ENCODE results near the gene NUDT14.

Gene NUDT14

GRCh38 chr14:105167303-105168092 lies 13.6 kb downstream of the NUDT14 start:
- peaks cover 10% of the 10 kb centered on the region for H3K4me1 ChIP-seq (ENCODE audit: control insufficient read depth, insufficient read depth, low read length)
- no peaks in the 10 kb centered on the region for H3K9me3 ChIP-seq (ENCODE audit: control insufficient read depth, low read length)
- 8 to 9% methylated on average over 116 of the region's 116 CpGs for WGBS, 2 experiments
- peaks cover 41% of the 10 kb centered on the region for H3K27me3 ChIP-seq (ENCODE audit: control insufficient read depth, insufficient read depth, low read length, poor library complexity, severe bottlenecking)
- H3K36me3 ChIP-seq (ENCODE audit: control insufficient read depth, insufficient read depth, low read length): no peaks in the 10 kb centered on the region
- H3K4me3 ChIP-seq (ENCODE audit: insufficient read depth, low read depth, low read length): peak overlapping the region; percentile 39
- H3K27ac ChIP-seq (ENCODE audit: insufficient read depth, low read depth, low read length, poor library complexity, severe bottlenecking): no peak overlapping the region

- H3K4me3 ChIP-seq (ENCODE audit: insufficient read depth, low read depth, low read length): no peak overlapping the region
- 86% methylated on average over 22 of the region's 22 CpGs for WGBS, 2 experiments
- peaks cover 10% of the 10 kb centered on the region for H3K4me1 ChIP-seq (ENCODE audit: control insufficient read depth, insufficient read depth, low read length)
- H3K9me3 ChIP-seq (ENCODE audit: control insufficient read depth, low read length): no peaks in the 10 kb centered on the region
- H3K27ac ChIP-seq (ENCODE audit: insufficient read depth, low read depth, low read length, poor library complexity, severe bottlenecking): no peak overlapping the region
- H3K36me3 ChIP-seq (ENCODE audit: control insufficient read depth, insufficient read depth, low read length): no peaks in the 10 kb centered on the region
- H3K27me3 ChIP-seq (ENCODE audit: control insufficient read depth, insufficient read depth, low read length, poor library complexity, severe bottlenecking): peaks cover 41% of the 10 kb centered on the region
These were observed 14.4 kb downstream of the NUDT14 start for GRCh38 chr14:105166571-105167302.

GRCh38 chr14:105165761-105166485 lies 15.2 kb downstream of the NUDT14 start:
- 92% methylated on average over 32 of the region's 32 CpGs for WGBS, 2 experiments
- Histone ChIP-seq H3K4me1 (ENCODE audit: control insufficient read depth, insufficient read depth, low read length) (peaks cover 9% of the 10 kb centered on the region), H3K36me3 (ENCODE audit: control insufficient read depth, insufficient read depth, low read length) (no peaks in the 10 kb centered on the region), H3K4me3 (ENCODE audit: insufficient read depth, low read depth, low read length) (no peak overlapping the region), H3K27ac (ENCODE audit: insufficient read depth, low read depth, low read length, poor library complexity, severe bottlenecking) (no peak overlapping the region), H3K9me3 (ENCODE audit: control insufficient read depth, low read length) (no peaks in the 10 kb centered on the region), H3K27me3 (ENCODE audit: control insufficient read depth, insufficient read depth, low read length, poor library complexity, severe bottlenecking) (peaks cover 41% of the 10 kb centered on the region)

- H3K4me1 ChIP-seq (ENCODE audit: control insufficient read depth, insufficient read depth, low read length): peaks cover 6% of the 10 kb centered on the region
- 73 to 81% methylated on average over 10 of the region's 10 CpGs for WGBS, 2 experiments
- no peak overlapping the region for H3K4me3 ChIP-seq (ENCODE audit: insufficient read depth, low read depth, low read length)
- H3K27ac ChIP-seq (ENCODE audit: insufficient read depth, low read depth, low read length, poor library complexity, severe bottlenecking): no peak overlapping the region
- H3K27me3 ChIP-seq (ENCODE audit: control insufficient read depth, insufficient read depth, low read length, poor library complexity, severe bottlenecking): peaks cover 36% of the 10 kb centered on the region
- H3K9me3 ChIP-seq (ENCODE audit: control insufficient read depth, low read length): no peaks in the 10 kb centered on the region
- H3K36me3 ChIP-seq (ENCODE audit: control insufficient read depth, insufficient read depth, low read length): no peaks in the 10 kb centered on the region
These were observed 15.9 kb downstream of the NUDT14 start for GRCh38 chr14:105165134-105165704.

GRCh38 chr14:105163040-105163742 lies 17.9 kb downstream of the NUDT14 start:
- H3K9me3 ChIP-seq (ENCODE audit: control insufficient read depth, low read length): no peaks in the 10 kb centered on the region
- no peak overlapping the region for H3K27ac ChIP-seq (ENCODE audit: insufficient read depth, low read depth, low read length, poor library complexity, severe bottlenecking)
- peaks cover 21% of the 10 kb centered on the region for H3K27me3 ChIP-seq (ENCODE audit: control insufficient read depth, insufficient read depth, low read length, poor library complexity, severe bottlenecking)
- peaks cover 6% of the 10 kb centered on the region for H3K4me1 ChIP-seq (ENCODE audit: control insufficient read depth, insufficient read depth, low read length)
- no peaks in the 10 kb centered on the region for H3K36me3 ChIP-seq (ENCODE audit: control insufficient read depth, insufficient read depth, low read length)
- 83% methylated on average over 18 of the region's 18 CpGs for WGBS, 2 experiments
- H3K4me3 ChIP-seq (ENCODE audit: insufficient read depth, low read depth, low read length): no peak overlapping the region

- WGBS, 2 experiments: 92 to 93% methylated on average over 2 of the region's 2 CpGs
- Histone ChIP-seq H3K27me3 (ENCODE audit: control insufficient read depth, insufficient read depth, low read length, poor library complexity, severe bottlenecking) (peaks cover 18% of the 10 kb centered on the region), H3K27ac (ENCODE audit: insufficient read depth, low read depth, low read length, poor library complexity, severe bottlenecking) (no peak overlapping the region), H3K4me1 (ENCODE audit: control insufficient read depth, insufficient read depth, low read length) (peaks cover 6% of the 10 kb centered on the region), H3K36me3 (ENCODE audit: control insufficient read depth, insufficient read depth, low read length) (no peaks in the 10 kb centered on the region), H3K4me3 (ENCODE audit: insufficient read depth, low read depth, low read length) (no peak overlapping the region), H3K9me3 (ENCODE audit: control insufficient read depth, low read length) (no peaks in the 10 kb centered on the region)
These were observed 18.5 kb downstream of the NUDT14 start for GRCh38 chr14:105162669-105162979.

GRCh38 chr14:105161964-105162668 lies 19.0 kb downstream of the NUDT14 start:
- peaks cover 6% of the 10 kb centered on the region for H3K4me1 ChIP-seq (ENCODE audit: control insufficient read depth, insufficient read depth, low read length)
- peaks cover 13% of the 10 kb centered on the region for H3K27me3 ChIP-seq (ENCODE audit: control insufficient read depth, insufficient read depth, low read length, poor library complexity, severe bottlenecking)
- WGBS, 2 experiments: 85 to 87% methylated on average over 10 of the region's 10 CpGs
- H3K27ac ChIP-seq (ENCODE audit: insufficient read depth, low read depth, low read length, poor library complexity, severe bottlenecking): no peak overlapping the region
- no peaks in the 10 kb centered on the region for H3K9me3 ChIP-seq (ENCODE audit: control insufficient read depth, low read length)
- no peak overlapping the region for H3K4me3 ChIP-seq (ENCODE audit: insufficient read depth, low read depth, low read length)
- H3K36me3 ChIP-seq (ENCODE audit: control insufficient read depth, insufficient read depth, low read length): no peaks in the 10 kb centered on the region

GRCh38 chr14:105161309-105161708 lies 19.8 kb downstream of the NUDT14 start:
- H3K9me3 ChIP-seq (ENCODE audit: control insufficient read depth, low read length): no peaks in the 10 kb centered on the region
- H3K4me3 ChIP-seq (ENCODE audit: insufficient read depth, low read depth, low read length): no peak overlapping the region
- no peaks in the 10 kb centered on the region for H3K36me3 ChIP-seq (ENCODE audit: control insufficient read depth, insufficient read depth, low read length)
- no peak overlapping the region for H3K27ac ChIP-seq (ENCODE audit: insufficient read depth, low read depth, low read length, poor library complexity, severe bottlenecking)
- H3K27me3 ChIP-seq (ENCODE audit: control insufficient read depth, insufficient read depth, low read length, poor library complexity, severe bottlenecking): peaks cover 4% of the 10 kb centered on the region
- 87% methylated on average over 15 of the region's 15 CpGs for WGBS, 2 experiments
- H3K4me1 ChIP-seq (ENCODE audit: control insufficient read depth, insufficient read depth, low read length): peaks cover 6% of the 10 kb centered on the region

- WGBS, 2 experiments: 89 to 90% methylated on average over 12 of the region's 12 CpGs
- Histone ChIP-seq H3K27me3 (ENCODE audit: control insufficient read depth, insufficient read depth, low read length, poor library complexity, severe bottlenecking) (no peaks in the 10 kb centered on the region), H3K4me3 (ENCODE audit: insufficient read depth, low read depth, low read length) (no peak overlapping the region), H3K27ac (ENCODE audit: insufficient read depth, low read depth, low read length, poor library complexity, severe bottlenecking) (no peak overlapping the region), H3K9me3 (ENCODE audit: control insufficient read depth, low read length) (no peaks in the 10 kb centered on the region), H3K36me3 (ENCODE audit: control insufficient read depth, insufficient read depth, low read length) (no peaks in the 10 kb centered on the region), H3K4me1 (ENCODE audit: control insufficient read depth, insufficient read depth, low read length) (peaks cover 6% of the 10 kb centered on the region)
These were observed 20.3 kb downstream of the NUDT14 start for GRCh38 chr14:105160776-105161175.
